Fibroblast of villous mesenchyme (primary cell): ENCODE data around the gene SGSM1. TPM values are rescaled to one million over a fixed set of nuclear protein-coding genes. Genes with fewer than 3 reads are reported as not detected.

ENCODE experiments used
- DNase-seq: peaks from one replicate; pipeline ENCODE4 v3.0.0-alpha.2; 2010; ENCODE audit warnings: low read depth
- H3K4me3 ChIP-seq: 2 replicates; pipeline ENCODE4 v1.5.1; 2011; ENCODE audit warnings: low read depth, mild to moderate bottlenecking, low read length
- CTCF ChIP-seq: IDR thresholded peaks from 2 replicates; pipeline ENCODE4 v1.5.1; 2012; ENCODE audit warnings: low read depth, mild to moderate bottlenecking, low read length; ENCODE audit not compliant: insufficient read depth
- total RNA-seq: library from RNA; depleted of rRNA; stranded (reverse); fragments of >200 nt; gene quantifications from 2 replicates; pipeline ENCODE4 v1.2.3, GENCODE V29; 2012

Gene SGSM1
- total RNA-seq, 1 donor, result not detected

- DNase-seq, result no peak
- TF ChIP-seq CTCF, result no peak
- no peak overlapping the region for H3K4me3 ChIP-seq
Observed at GRCh38 chr22:24962835-24963234, 156.8 kb downstream of the SGSM1 start.

- TF ChIP-seq CTCF, result no peak
- H3K4me3 ChIP-seq, result no peak overlapping the region
- DNase-seq, result no peak
Observed at GRCh38 chr22:24964441-24964840, 158.4 kb downstream of the SGSM1 start.

GRCh38 chr22:24965822-24966626 is 160.0 kb downstream of the SGSM1 start:
- no peak overlapping the region for H3K4me3 ChIP-seq
- peak; percentile 40 for DNase-seq
- no peak for TF ChIP-seq CTCF

GRCh38 chr22:24968066-24968561 is 162.1 kb downstream of the SGSM1 start:
- no peak for DNase-seq
- no peak for TF ChIP-seq CTCF
- no peak overlapping the region for H3K4me3 ChIP-seq

GRCh38 chr22:24969560-24970301 is 163.7 kb downstream of the SGSM1 start:
- TF ChIP-seq CTCF, result no peak
- DNase-seq, result peak; percentile 61
- H3K4me3 ChIP-seq, result no peak overlapping the region

GRCh38 chr22:24972369-24972768 is 166.4 kb downstream of the SGSM1 start:
- no peak for TF ChIP-seq CTCF
- no peak for DNase-seq
- H3K4me3 ChIP-seq, result no peak overlapping the region
